Inflammatory macrophage (primary cell): ENCODE results near the gene CPAMD8.
"Not testable (repeated sequence)": the region's sequence is repeated elsewhere in the genome, so short reads cannot be mapped to it uniquely, and the experiment has no call there.

ENCODE experiments used
- DNase-seq, 2 donors: peaks; one replicate each; pipeline ENCODE4 v3.0.0-alpha.2; 2020 to 2022

CPAMD8 gene

DNA sequence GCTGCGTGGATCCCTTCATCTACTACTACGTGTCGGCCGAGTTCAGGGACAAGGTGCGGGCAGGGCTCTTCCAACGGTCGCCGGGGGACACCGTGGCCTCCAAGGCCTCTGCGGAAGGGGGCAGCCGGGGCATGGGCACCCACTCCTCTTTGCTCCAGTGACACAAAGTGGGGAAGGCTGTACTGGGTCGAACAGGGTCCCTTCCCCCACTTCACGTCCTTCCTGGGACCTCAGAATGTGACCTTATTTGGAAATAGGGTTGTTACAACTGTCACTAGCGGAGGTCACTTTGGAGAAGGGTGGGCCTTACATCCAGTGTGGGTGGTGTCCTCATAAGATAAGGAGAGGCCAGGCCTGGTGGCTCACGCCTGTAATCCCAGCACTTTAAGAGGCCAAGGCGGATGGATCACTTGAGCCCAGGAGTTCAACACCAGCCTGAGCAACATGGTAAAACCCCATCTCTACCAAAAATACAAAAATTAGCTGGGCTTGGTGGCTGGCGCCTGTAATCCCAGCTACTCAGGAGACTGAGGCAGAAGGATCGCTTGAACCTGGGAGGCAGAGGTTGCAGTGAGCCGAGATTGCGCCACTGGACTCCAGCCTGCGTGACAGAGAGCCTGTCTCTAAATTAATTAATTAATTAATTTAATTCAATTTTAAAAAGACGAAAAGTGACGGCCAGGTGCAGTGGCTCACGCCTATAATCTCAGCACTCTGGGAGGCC, 136.0 kb downstream of the CPAMD8 start:
- no peak for DNase-seq

DNA sequence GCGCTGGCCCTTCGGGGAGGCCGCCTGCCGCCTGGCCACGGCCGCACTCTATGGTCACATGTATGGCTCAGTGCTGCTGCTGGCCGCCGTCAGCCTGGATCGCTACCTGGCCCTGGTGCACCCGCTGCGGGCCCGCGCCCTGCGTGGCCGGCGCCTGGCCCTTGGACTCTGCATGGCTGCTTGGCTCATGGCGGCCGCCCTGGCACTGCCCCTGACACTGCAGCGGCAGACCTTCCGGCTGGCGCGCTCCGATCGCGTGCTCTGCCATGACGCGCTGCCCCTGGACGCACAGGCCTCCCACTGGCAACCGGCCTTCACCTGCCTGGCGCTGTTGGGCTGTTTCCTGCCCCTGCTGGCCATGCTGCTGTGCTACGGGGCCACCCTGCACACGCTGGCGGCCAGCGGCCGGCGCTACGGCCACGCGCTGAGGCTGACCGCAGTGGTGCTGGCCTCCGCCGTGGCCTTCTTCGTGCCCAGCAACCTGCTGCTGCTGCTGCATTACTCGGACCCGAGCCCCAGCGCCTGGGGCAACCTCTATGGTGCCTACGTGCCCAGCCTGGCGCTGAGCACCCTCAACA, 136.6 kb downstream of the CPAMD8 start:
- no peak for DNase-seq

DNA sequence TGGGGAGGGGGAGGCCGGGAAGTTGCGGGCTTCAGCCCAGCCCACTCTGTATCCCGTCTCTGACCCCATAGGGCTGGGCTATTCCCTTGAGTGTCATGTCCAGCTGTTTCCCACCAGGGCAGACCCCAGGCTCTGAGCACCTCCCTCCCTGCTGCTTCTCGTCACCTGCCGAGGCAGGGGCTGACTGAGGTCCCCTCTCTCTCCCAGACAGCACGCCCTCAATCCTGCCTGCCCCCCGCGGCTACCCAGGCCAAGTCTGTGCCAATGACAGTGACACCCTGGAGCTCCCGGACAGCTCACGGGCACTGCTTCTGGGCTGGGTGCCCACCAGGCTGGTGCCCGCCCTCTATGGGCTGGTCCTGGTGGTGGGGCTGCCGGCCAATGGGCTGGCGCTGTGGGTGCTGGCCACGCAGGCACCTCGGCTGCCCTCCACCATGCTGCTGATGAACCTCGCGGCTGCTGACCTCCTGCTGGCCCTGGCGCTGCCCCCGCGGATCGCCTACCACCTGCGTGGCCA, 137.2 kb downstream of the CPAMD8 start:
- no peak for DNase-seq

DNA sequence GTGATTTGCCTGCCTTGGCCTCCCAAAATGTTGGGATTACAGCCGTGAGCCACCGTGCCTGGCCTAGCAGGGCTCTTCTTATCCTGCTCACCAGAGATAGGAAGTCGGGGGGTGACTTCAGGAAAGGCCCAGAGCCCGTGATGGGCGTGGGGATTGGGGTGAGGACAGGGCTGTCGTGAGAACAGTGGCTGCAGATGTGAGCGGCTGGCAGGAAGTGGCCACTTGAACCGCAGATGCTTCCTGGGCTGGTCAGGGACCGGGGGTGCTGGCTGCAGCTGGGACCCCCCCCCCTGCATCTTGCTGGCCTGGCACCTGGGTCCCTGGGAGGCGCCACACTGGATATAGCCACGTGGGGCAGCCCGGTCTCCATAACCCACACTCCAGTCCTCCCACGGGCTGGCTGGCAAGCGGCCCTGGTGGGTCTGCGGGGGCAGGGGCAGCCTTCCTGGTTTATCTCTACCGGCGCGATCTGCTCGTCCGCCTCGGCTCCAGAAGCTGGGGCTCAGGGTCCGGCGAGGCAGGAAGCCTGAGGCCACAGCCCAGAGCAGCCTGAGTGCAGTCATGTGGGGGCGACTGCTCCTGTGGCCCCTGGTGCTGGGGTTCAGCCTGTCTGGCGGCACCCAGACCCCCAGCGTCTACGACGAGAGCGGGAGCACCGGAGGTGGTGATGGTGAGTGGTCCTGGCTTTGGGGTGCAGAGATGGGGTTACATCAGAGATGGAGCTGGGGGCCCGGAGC, 137.8 kb downstream of the CPAMD8 start, which contains the start of gene F2RL3:
F2RL3 (plus strand) TSS at position 371 of the 737 bp plus-strand sequence; CDS start at position 562, 191 bp downstream.
- peak; percentile 34 to 53 for DNase-seq

DNA sequence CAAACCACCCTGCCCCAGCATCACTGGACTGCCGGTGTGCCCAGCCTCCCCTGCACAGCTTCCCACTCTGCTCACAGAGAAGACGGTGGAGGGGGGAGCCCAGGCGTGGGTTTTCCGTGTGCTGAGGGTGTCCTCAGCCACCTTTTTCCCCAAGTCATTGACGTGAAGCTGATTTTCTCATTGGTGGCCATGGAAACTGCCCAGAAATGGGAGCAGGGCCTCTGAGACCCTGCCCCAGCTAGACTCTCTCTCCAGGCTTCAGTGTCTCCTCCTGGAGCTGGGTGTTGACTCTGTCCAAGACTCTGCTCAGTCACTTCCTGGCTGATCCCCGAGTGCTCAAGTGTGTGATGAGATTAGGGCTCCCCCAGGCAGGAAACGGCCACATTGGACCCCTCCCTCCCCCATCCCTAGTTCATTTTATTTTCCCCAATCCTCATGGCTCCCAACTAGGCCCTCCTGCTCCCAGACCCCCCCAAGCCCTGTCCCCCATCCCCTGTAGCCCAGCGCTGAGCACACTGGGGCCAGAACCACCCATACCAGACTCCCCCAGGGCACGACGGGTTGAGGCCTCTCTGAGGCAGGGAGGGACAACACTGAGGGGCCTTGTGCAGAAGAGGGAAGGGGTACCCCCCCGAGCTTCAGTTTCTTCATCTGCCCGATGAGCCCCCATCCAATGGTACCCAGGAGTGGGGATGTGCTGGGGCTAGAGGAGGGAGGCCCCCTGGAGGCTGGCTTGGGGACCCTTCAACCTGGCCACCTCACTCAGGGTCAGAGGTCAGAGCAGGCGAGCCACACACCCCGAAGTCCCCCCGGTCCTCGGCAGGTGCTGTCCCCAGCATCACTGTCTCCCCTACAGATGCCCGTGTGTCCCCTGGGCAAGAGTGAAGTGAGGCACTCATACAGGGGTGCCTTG, 139.0 kb downstream of the CPAMD8 start:
- no peak for DNase-seq

DNA sequence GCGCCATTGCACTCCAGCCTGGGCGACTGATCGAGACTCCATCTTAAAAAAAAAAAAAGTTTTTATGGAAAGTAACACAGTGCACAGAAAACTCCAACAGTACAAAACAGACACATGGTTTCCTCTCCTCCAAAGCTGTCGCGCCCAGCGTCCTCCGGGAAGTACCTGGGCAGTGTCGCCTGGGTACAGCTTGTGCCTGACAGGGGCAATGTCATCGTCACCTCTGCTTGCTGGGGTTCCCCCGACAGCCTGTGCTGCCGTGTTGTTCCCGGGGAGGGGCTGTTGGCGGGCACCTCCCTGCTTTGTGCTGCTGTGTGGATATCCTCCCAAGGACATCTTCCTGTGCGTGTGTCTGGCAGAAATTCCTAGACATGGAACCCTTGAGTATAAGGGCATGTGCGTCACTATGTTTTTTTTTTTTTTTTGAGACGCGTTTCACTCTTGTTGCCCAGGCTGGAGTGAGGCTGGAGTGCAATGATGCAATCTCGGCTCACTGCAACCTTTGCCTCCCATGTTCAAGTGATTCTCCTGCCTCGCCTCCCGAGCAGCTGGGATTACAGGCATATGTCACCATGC, 140.2 kb downstream of the CPAMD8 start:
- DNase-seq = no peak

DNA sequence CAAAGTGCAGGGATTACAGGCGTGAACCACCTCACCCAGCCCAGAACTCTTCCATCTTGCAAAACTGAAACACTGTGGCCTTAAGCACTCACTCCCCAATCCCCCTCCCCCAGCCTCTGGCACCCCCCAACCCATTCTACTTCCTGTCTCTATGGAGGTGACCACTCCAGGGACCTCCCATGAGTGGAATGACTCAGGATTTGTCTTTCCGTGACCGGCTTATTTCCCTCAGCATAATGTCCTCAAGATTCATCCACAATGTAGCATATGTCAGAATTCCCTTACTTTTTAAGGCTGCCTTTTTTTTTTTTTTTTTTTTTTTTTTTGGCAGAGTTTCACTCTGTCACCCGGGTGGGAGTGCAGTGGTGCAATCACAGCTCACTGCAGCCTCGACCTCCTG, 141.4 kb downstream of the CPAMD8 start:
- DNase-seq = no peak

DNA sequence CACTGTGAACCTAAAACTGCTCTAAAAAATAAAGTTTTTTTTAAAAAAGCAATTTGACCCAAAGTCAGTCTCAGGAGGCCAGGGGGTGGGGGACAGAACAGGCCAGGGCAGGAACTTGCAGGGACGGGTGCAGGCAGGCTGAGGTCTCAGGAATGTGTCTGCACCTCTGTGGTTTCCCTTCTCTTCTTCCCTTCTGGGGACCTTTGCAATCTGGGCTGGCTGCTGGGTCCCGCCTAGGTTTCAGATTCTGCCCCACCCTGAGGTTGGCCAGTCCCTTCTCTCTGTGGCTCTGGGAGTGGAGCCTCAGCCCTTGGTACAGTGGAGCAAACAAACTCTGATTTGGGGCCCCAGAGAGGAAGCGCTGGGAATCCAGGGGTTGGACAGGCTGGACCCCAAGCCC, 143.1 kb downstream of the CPAMD8 start:
- no peak for DNase-seq

DNA sequence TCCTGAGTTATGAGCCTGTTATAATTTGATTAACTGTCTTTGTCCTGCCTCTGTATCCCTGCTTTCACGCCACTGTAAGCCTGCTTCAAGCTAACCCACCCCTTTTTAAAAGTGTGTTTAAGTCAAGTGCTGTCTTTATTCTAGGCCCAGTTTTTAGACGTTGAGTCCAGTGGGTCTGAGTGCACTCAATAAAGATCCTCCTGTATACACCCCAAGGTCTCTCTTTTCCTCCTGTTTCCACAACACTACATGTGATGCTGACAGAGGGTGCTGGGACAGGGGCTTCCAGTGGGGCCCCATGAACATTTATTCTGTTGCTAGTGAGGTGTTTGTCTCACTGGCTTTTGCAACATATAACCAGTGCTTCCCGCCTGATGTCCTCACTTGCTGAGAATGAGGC, 144.5 kb downstream of the CPAMD8 start:
- no peak for DNase-seq

DNA sequence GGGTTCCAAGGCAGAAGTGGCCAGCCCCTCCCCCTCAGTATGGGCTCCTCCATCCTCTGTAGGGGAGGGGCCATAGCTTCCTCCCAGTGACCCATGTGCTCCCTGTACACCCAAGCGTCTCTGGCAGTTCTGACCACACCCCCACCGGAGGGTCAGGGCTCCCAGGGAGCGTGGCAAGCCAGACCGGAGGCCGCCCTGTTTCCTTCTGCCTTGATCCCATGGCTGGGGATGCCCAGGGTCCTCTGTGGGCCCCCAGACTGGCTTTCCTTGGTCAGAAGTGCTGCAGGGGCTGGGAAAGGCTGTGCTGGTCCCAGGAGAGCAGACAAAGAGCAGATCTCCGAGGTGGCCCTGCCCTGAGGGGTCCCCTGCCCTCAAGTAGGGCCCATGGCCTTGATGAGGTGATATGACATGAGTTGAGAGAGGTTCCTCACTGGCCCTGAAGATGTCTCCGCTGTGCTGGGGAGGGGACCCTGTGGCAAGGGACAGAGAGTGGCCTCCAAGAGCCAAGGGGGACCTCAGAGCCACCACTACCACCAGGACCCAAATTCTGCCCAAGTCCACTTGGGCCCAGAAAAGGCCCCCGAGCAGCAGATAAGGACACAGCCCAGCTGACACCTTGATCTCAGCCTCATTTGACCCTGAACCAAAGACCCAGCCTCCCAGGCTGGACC, 145.6 kb downstream of the CPAMD8 start:
- DNase-seq = no peak

DNA sequence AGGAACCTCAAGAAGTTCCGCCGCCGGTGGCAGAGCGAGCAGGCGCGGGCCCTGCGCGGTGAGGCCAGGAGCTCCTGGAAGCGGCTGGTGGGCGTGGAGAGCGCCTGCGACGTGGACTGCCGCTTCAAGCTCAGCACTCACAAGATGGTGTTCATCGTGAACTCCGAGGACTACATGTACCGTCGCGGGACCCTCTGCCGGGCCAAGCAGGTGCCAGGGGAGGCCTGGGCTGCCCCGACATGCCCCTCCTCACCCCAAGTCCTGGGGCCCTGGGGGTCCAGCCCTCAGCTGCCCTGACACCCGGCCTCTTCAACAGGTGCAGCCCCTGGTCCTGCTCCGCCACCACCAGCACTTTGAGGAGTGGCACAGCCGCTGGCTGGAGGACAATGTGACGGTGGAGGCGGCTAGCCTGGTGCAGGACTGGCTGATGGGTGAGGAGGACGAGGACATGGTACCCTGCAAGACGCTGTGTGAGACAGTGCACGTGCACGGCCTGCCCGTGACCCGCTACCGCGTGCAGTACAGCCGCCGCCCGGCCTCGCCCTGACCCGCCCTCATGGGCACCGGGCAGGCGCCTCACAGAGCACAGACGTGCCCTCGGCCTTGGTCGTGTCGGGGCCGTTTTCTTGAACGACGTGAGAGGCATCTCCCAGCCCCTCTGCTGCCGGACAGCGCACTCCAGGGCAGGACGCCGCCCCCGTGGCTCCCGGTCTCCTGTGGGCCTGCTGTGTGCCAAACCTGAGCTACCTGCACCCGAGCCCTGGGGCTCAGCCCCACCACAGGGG, 148.2 kb downstream of the CPAMD8 start:
- DNase-seq = no peak

DNA sequence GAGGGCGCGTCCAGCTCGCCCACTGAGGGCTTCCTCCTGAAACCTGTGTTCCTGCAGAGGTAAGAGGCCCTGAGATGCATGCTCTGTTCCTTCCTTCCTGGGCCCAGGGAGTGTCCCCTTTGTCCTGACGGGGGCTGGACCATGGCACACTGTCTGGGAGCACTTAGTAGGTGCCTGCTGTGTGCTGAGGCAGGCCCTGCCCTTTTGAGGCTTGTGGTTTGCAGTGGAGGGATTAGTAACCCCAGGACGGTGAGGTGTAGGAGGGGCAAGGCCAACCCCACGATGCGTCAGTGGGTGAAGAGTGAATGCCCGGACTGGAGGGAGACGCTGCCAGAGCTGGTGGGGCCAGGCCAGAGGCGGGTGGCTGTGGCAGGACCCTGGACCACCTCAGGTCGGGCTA, 149.0 kb downstream of the CPAMD8 start:
- no peak for DNase-seq

DNA sequence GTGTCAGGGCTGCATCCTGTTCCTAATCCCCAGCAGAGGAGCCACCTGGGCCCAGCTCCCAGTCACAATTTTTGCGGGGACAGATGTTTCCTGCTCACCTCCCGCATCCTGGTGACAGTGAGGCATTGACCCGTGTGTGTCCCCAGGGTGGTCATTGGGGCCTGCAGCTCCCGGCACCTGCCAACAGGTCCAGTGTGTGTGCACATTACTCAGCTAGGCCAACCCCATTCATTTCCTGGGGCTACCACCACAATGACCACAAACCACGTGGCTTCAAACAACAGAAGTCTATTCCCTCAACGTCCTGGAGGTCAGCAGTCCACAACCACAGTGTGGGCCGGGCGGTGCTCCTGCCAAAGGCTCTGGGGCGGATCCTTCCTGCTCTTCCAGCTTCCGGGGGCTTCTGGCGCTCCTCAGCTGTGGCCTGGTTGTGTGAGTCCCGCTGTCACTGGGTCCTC, 149.7 kb downstream of the CPAMD8 start:
- DNase-seq = no peak

DNA sequence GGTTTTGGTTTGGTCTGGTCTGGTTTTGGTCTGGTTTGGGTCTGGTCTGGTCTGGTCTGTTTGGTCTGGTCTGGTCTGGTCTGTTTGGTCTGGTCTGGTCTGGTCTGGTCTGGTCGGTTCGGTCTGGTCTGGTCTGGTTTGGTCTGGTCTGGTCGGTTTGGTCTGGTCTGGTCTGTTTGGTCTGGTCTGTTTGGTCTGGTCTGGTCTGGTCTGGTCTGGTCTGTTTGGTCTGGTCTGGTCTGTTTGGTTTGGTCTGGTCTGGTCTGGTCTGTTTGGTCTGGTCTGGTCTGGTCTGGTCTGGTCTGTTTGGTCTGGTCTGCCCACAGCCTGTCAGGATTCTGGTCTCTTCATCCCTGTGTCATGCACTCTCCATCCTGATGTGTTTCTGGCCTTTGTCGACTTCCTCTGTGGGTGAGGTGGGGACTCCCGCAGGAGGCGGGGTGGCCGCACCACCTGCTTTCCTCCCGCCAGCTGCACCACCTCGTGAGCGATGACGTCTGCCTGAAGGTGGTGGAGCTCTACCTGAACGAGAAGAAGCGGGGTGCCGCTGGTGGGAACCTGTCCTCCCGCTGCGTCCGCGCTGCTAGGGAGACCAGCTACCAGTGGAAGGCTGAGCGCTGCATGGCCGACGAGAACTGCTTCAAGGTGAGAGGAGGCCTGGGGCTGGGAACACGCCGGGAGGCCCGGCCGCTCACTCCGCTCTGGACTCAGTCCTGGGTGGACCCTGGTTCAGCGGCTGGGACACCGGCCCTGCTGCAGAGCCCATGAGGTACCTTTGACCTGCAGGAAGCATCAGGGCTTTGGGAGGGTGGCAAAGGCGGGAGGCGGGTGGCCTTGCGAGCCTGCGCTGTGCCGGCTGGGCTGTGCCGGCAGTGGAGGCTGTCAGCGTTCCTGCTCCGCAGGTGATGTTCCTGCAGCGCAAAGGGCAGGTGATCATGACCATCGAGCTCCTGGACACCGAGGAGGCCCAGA, 150.7 kb downstream of the CPAMD8 start:
- no peak for DNase-seq

DNA sequence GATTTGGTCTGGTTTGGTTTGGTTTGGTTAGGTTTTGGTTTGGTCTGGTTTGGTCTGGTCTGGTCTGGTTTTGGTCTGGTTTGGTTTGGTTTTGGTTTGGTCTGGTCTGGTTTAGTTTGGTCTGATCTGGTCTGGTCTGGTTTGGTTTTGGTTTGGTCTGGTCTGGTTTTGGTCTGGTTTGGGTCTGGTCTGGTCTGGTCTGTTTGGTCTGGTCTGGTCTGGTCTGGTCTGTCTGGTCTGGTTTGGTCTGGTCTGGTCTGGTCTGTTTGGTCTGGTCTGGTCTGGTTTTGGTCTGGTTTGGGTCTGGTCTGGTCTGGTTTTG, 151.7 kb downstream of the CPAMD8 start:
- DNase-seq = not testable (repeated sequence)

DNA sequence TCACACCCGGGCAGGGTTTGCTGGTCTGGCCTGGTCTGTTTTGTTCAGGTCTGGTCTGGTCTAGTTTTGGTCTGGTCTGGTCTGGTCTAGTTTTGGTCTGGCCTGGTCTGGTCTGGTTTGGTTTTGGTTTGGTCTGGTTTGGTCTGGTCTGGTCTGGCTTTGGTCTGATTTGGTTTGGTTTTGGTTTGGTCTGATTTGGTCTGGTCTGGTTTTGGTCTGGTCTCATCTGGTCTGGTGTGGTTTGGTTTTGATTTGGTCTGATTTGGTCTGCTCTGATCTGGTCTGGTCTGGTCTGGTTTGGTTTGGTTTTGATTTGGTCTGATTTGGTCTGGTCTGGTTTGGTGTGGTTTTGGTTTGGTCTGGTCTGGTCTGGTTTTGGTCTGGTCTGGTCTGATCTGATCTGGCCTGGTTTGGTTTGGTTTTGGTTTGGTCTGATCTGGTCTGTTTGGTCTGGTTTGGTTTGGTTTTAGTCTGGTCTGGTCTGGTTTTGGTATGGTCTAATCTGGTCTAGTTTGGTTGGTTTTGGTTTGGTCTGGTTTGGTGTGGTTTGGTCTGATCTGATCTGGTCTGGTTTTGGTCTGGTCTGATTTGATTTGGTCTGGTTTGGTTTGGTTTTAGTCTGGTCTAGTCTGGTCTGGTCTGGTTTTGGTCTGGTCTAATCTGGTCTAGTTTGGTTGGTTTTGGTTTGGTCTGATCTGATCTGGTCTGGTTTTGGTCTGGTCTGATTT, 152.2 kb downstream of the CPAMD8 start:
- no peak for DNase-seq

DNA sequence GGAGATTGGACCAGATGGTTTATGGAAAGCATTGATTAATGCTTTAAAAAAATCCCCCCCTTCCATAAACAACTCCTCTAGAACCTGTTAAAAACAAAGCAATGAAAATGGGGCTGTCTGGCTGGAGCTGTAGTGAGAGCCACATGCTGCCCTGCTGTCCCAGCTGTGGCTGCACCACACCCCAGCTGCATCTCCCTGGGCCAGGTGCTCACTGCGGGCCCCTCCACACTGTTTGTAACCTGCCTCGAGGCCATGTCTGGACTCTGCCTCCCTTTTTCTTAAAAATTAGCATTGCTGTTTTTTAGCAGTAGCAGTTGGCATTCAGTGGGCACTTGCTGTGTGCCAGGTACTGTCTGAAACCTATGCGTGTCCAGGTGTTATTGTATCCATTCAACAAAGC, 153.0 kb downstream of the CPAMD8 start:
- DNase-seq = no peak

DNA sequence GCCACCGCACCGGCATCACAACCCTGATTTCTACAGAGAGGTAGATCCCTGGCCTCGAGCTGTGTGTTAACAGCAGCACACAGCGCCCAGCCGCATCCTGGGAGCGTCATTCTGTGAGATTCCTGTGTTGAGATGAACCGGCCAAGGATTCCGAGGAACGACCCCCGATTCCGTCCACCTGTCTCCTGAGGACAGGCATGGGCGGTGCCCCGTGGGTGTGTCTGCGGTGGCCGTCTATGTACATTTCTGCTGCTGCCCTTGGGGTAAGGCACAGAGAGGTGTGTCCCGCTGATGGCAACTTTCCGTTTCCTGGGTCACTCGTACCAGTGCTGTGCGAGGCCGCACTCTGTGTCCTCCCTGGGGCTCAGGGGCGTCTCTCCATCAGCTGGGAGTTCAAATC, 153.9 kb downstream of the CPAMD8 start:
- DNase-seq = no peak

DNA sequence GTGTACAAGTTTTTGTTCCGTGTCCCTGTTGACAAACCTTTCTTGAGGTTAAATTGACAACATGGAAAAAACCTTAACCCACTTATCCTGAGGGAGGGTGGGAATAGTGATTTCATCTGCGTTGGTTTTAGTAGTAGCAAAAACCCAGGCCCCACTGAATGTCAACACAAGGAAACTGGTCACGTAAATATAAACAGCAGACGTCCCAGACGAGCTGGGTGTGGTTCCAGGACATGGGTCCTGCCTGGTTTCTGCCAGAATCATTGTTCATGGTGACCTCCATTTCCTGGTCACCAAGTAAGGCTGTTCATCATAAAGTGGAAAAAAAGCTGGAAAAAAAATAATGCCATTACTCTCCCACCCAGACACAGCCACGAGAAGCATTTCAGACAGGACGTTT, 154.7 kb downstream of the CPAMD8 start:
- DNase-seq = no peak
